ENCODE measurements around the gene PHACTR2. TPM values are rescaled to one million over a fixed set of nuclear protein-coding genes. Genes with fewer than 3 reads are reported as not detected.

PHACTR2 gene
- total RNA-seq, 4 donors from 2014 or later, result 71.0 to 127 (median 82.7) TPM

GRCh38 chr6:143724876-143725275 is 47.1 kb downstream of the PHACTR2 start:
- no peak for DNase-seq (ENCODE audit: extremely low spot score)
- 98% methylated on average over 5 of the region's 5 CpGs for WGBS
- intact Hi-C loops (cut with DNase I), result no loop called here
- Histone ChIP-seq H3K27ac (replicated peaks in 1 of 4) (no peak overlapping the region), H3K4me3 (no peak overlapping the region), H3K4me1 (peaks cover 0 to 4% (median 1%) of the 10 kb centered on the region in 4 donors), H3K36me3 (peaks cover 0 to 12% (median 0%) of the 10 kb centered on the region in 4 donors), H3K9me3 (no peaks in the 10 kb centered on the region), H3K27me3 (no peaks in the 10 kb centered on the region)
- TF ChIP-seq CTCF (IDR thresholded peaks at IDR 0.05) (no peak), EP300 (IDR thresholded peaks at IDR 0.05) (no peak), POLR2AphosphoS5 (IDR thresholded peaks at IDR 0.05) (no peak), POLR2A (IDR thresholded peaks at IDR 0.05; ENCODE audit: low read depth) (no peak)

- no peak for DNase-seq (ENCODE audit: extremely low spot score)
- Histone ChIP-seq H3K4me3 (no peak overlapping the region), H3K9me3 (no peaks in the 10 kb centered on the region), H3K27me3 (no peaks in the 10 kb centered on the region), H3K4me1 (peaks cover 0 to 4% (median 1%) of the 10 kb centered on the region in 4 donors), H3K36me3 (peaks cover 0 to 8% (median 0%) of the 10 kb centered on the region in 4 donors), H3K27ac (replicated peaks in 1 of 4) (no peak overlapping the region)
- intact Hi-C loops (cut with DNase I), result no loop called here
- WGBS, result 88% methylated on average over 2 of the region's 2 CpGs
- TF ChIP-seq EP300 (IDR thresholded peaks at IDR 0.05), result no peak
- no peak for TF ChIP-seq POLR2A (IDR thresholded peaks at IDR 0.05; ENCODE audit: low read depth)
- no peak for TF ChIP-seq CTCF (IDR thresholded peaks at IDR 0.05)
- no peak for TF ChIP-seq POLR2AphosphoS5 (IDR thresholded peaks at IDR 0.05)
Observed at GRCh38 chr6:143726015-143726647, 48.4 kb downstream of the PHACTR2 start.

- H3K27me3 ChIP-seq, result no peaks in the 10 kb centered on the region
- H3K4me3 ChIP-seq, result no peak overlapping the region
- intact Hi-C loops (cut with DNase I), result no loop called here
- DNase-seq (ENCODE audit: extremely low spot score), result no peak
- 100% methylated on average over 1 of the region's 1 CpG for WGBS
- TF ChIP-seq CTCF (IDR thresholded peaks at IDR 0.05) (no peak), POLR2AphosphoS5 (IDR thresholded peaks at IDR 0.05) (no peak), EP300 (IDR thresholded peaks at IDR 0.05) (no peak), POLR2A (IDR thresholded peaks at IDR 0.05; ENCODE audit: low read depth) (no peak)
- H3K27ac ChIP-seq (replicated peaks in 1 of 4), result no peak overlapping the region
- peaks cover 0 to 8% (median 0%) of the 10 kb centered on the region in 4 donors for H3K36me3 ChIP-seq
- peaks cover 0 to 4% (median under 1%) of the 10 kb centered on the region in 4 donors for H3K4me1 ChIP-seq
- no peaks in the 10 kb centered on the region for H3K9me3 ChIP-seq
Observed at GRCh38 chr6:143727035-143727434, 49.3 kb downstream of the PHACTR2 start.

GRCh38 chr6:143731789-143732188 is 54.0 kb downstream of the PHACTR2 start:
- DNase-seq (ENCODE audit: extremely low spot score), result no peak
- Histone ChIP-seq H3K9me3 (no peaks in the 10 kb centered on the region), H3K4me1 (peaks cover 23 to 37% (median 33%) of the 10 kb centered on the region in 4 donors), H3K36me3 (no peaks in the 10 kb centered on the region), H3K27me3 (no peaks in the 10 kb centered on the region), H3K4me3 (no peak overlapping the region), H3K27ac (replicated peaks in 1 of 4) (no peak overlapping the region)
- intact Hi-C loops (cut with DNase I), result no loop called here
- TF ChIP-seq EP300 (IDR thresholded peaks at IDR 0.05) (no peak), POLR2AphosphoS5 (IDR thresholded peaks at IDR 0.05) (no peak), CTCF (IDR thresholded peaks at IDR 0.05) (no peak), POLR2A (IDR thresholded peaks at IDR 0.05; ENCODE audit: low read depth) (no peak)
- 96% methylated on average over 1 of the region's 1 CpG for WGBS

GRCh38 chr6:143732536-143732935 is 54.8 kb downstream of the PHACTR2 start:
- H3K36me3 ChIP-seq, result no peaks in the 10 kb centered on the region
- intact Hi-C loops (cut with DNase I), result no loop called here
- no peaks in the 10 kb centered on the region for H3K27me3 ChIP-seq
- H3K27ac ChIP-seq (replicated peaks in 1 of 4), result no peak overlapping the region
- TF ChIP-seq POLR2AphosphoS5 (IDR thresholded peaks at IDR 0.05) (no peak), CTCF (IDR thresholded peaks at IDR 0.05) (no peak), EP300 (IDR thresholded peaks at IDR 0.05) (no peak), POLR2A (IDR thresholded peaks at IDR 0.05; ENCODE audit: low read depth) (no peak)
- peaks cover 23 to 37% (median 33%) of the 10 kb centered on the region in 4 donors for H3K4me1 ChIP-seq
- no peaks in the 10 kb centered on the region for H3K9me3 ChIP-seq
- WGBS, result 96% methylated on average over 1 of the region's 1 CpG
- H3K4me3 ChIP-seq, result no peak overlapping the region
- DNase-seq (ENCODE audit: extremely low spot score), result no peak

Measured in esophagus muscularis mucosa (tissue), 4 donors.